HL-60/S4 treated with phorbol 12-myristate 13-acetate at 8.2 ng/mL for 4 days and 3 days (cell line): ENCODE results near the gene MSX2.

Source experiments
- in situ Hi-C: fragments of 300-500 bp; cut with MboI; formaldehyde crosslinking; loops from 2 replicates; pipeline ENCODE4 v1.15.0; 2022; ENCODE audit warnings: low sequenced_read_pairs

Gene MSX2

GRCh38 chr5:174765540-174765939, 41.2 kb downstream of the MSX2 start:
- in situ Hi-C loops, result no loop called here

DNA sequence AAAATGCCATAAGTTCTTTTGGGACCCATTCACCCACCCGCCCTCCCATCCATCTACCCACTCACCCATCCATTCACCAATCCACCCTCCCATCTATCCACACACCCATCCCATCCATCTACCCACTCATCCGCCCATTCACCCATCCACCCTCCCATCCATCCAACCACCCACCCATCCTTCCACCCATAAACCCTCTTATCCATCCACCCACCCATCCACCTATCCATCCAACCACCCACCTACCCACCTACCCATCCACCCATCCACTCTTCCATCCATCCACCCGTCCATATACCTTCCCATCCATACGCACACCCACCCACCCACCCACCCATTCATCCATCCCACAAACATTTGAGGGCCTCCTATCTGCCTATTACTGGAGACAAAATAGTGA, 43.3 kb downstream of the MSX2 start:
- in situ Hi-C loops, result no loop called here

GRCh38 chr5:174769005-174769404, 44.6 kb downstream of the MSX2 start:
- in situ Hi-C loops, result no loop called here

DNA sequence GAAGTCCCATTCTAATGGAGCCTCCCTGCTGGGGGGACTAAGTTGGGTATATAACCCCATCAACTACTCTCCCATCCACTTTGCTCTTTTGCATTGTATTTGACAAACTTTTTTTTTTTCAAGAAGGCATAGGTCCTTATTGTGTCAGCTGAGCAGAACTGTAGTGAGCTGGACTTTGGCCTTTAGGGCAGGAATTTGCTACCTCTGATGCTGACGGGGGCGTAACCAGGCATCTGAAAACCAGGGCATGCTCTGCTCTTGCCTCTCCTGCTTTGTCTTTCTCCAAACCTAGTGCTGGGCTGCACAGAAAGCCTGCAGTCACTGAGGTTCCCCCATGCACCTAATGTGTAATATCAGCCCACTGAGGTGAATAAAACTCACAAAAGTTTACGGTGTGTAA, 49.0 kb downstream of the MSX2 start:
- in situ Hi-C loops, result no loop called here

- in situ Hi-C loops, result no loop called here
Observed at GRCh38 chr5:174775081-174775480, 50.7 kb downstream of the MSX2 start.

- in situ Hi-C loops, result no loop called here
Observed at GRCh38 chr5:174777111-174777510, 52.7 kb downstream of the MSX2 start.

GRCh38 chr5:174777583-174777982, 53.2 kb downstream of the MSX2 start:
- in situ Hi-C loops, result no loop called here
